Neural progenitor cell (in vitro differentiated cells): ENCODE results near the gene ATP5F1E.

Experiments
- EZH2 ChIP-seq: fragments of 200-600 bp; sonication (generic); IDR thresholded peaks from 2 replicates; pipeline ENCODE4 v1.6.1; 2017; ENCODE audit warnings: antibody characterized with exemption, mild to moderate bottlenecking, moderate library complexity
- EZH2phosphoT487 ChIP-seq: fragments of 200-600 bp; sonication (generic); IDR thresholded peaks from 2 replicates; pipeline ENCODE4 v1.6.1; 2017; ENCODE audit warnings: antibody characterized with exemption
- TF ChIP-seq, protein P1 (sequence below): fragments of 200-600 bp; sonication (generic); IDR thresholded peaks from 2 replicates; pipeline ENCODE4 v1.5.1; 2017; ENCODE audit warnings: antibody characterized with exemption, mild to moderate bottlenecking

DNA sequence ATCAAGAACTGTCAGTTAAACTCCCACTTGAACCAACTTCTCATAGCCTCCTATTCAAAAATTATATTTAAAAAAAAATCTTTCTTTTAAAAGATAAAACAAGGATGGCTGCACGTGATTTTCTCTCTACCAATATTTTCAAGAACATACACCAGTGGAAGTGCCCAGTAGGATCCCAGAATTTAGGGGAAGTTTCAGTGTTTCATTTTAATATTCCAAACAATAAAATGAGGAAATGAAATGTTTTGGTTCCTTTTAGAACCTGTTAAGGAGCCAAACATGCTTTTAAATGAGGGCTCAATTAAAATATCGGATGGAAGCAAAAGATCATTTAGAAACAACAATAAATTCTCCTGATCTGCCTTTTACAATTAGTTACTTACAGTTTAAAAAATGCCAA lies 36.9 kb upstream of the ATP5F1E start:
- TF ChIP-seq, protein P1, sequence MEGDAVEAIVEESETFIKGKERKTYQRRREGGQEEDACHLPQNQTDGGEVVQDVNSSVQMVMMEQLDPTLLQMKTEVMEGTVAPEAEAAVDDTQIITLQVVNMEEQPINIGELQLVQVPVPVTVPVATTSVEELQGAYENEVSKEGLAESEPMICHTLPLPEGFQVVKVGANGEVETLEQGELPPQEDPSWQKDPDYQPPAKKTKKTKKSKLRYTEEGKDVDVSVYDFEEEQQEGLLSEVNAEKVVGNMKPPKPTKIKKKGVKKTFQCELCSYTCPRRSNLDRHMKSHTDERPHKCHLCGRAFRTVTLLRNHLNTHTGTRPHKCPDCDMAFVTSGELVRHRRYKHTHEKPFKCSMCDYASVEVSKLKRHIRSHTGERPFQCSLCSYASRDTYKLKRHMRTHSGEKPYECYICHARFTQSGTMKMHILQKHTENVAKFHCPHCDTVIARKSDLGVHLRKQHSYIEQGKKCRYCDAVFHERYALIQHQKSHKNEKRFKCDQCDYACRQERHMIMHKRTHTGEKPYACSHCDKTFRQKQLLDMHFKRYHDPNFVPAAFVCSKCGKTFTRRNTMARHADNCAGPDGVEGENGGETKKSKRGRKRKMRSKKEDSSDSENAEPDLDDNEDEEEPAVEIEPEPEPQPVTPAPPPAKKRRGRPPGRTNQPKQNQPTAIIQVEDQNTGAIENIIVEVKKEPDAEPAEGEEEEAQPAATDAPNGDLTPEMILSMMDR: no peak
- no peak for TF ChIP-seq EZH2
- no peak for TF ChIP-seq EZH2phosphoT487
